H1 (cell line): Measurements from ENCODE around the gene TYRO3. TPM values are rescaled to one million over a fixed set of nuclear protein-coding genes. Genes with fewer than 3 reads are reported as not detected.

ENCODE experiments used
- ATF2 ChIP-seq: IDR thresholded peaks from 2 replicates; pipeline ENCODE4 v1.6.1; 2012; ENCODE audit warnings: low read length, inconsistent platforms
- CHD7 ChIP-seq: fragments of 300-600 bp; sonication (generic); IDR thresholded peaks from 2 replicates; pipeline ENCODE4 v1.7.1; 2012; ENCODE audit warnings: low read length, moderate library complexity, mild to moderate bottlenecking, inconsistent platforms; ENCODE audit not compliant: insufficient replicate concordance
- EGR1 ChIP-seq: IDR thresholded peaks from 2 replicates; pipeline ENCODE4 v1.6.1; 2011; ENCODE audit warnings: low read depth, low read length, borderline replicate concordance
- MAX ChIP-seq: IDR thresholded peaks from 2 replicates; pipeline ENCODE4 v1.6.1; 2012; ENCODE audit warnings: inconsistent platforms
- POU5F1 ChIP-seq: IDR thresholded peaks from 2 replicates; pipeline ENCODE4 v1.6.1; 2011; ENCODE audit warnings: low read depth, mild to moderate bottlenecking, low read length, moderate library complexity
- TAF1 ChIP-seq: IDR thresholded peaks from 2 replicates; pipeline ENCODE4 v1.6.1; 2011; ENCODE audit warnings: mild to moderate bottlenecking, low read depth, low read length
- YY1 ChIP-seq: IDR thresholded peaks from 2 replicates; pipeline ENCODE4 v1.6.1; 2011; ENCODE audit warnings: low read depth, mild to moderate bottlenecking, low read length
- polyA plus RNA-seq, 7 experiments: library from polyadenylated mRNA; depleted of rRNA in 3 of 7; stranded (reverse) in 5 of 7; unstranded in 2 of 7; fragments of >200 nt in 5 of 7; fragments of 200-250 nt in 2 of 7; gene quantifications; 1 replicate in 5 of 7; 2 replicates in 1 of 7; 4 replicates in 1 of 7; pipeline versions ENCODE4 v1.2.1 to v1.2.3, GENCODE V29; 2011 to 2013; ENCODE audit warnings: missing spikeins in 2 of 7, mixed read lengths in 2 of 7
- total RNA-seq: library from RNA; stranded (reverse); fragmentation: NEBNext Ultra II Directional; extraction: Animal tissue kit (Norgen Biotek cat#: 25700); gene quantifications from 2 replicates; pipeline ENCODE4 v1.2.1, GENCODE V29; 2021

Gene TYRO3
- total and polyA plus RNA-seq, 2 of the 8 experiments (the other 6 are each of a cell fraction or from before 2014, with no cell fraction given) = 82.7 to 98.8 TPM

- TF ChIP-seq CHD7 = no peak
- no peak for TF ChIP-seq YY1
- TF ChIP-seq EGR1 = no peak
- no peak for TF ChIP-seq TAF1
- no peak for TF ChIP-seq ATF2
- TF ChIP-seq POU5F1 = no peak
- TF ChIP-seq MAX = no peak
These were observed 38.8 kb downstream of the TYRO3 start (continued) for GRCh38 chr15:41597787-41598186.
